Kidney tubule cell (primary cell): ENCODE measurements around the gene ST6GALNAC6.
A peak's percentile ranks its signal among the peaks of the same experiment; 100 is the strongest.
"Not testable (repeated sequence)": the region's sequence is repeated elsewhere in the genome, so short reads cannot be mapped to it uniquely, and the experiment has no call there.

ENCODE experiments used
- DNase-seq: peaks from one replicate; pipeline ENCODE4 v3.0.0-alpha.2; 2018; ENCODE audit warnings: low spot score

The ST6GALNAC6 gene

DNA sequence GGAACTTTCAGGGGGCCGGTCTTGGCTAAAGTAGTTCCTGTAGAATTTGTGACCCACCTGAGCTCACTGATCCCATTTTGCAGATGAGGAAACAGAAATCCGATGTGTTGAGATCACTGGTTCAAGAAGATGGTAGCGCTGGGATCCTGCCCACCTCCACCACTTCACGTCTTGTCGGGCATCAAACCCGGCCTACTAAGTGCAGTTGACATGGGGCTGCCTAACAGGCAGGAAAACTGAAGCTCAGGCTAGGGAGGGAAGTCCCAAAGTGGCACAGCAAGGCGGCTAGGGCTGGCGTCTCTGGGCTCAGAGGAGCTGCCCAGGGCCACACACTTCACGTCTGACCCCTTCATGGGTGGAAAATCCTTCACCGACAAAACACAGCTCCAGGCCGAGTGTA, 44.4 kb downstream of the ST6GALNAC6 start:
- DNase-seq = no peak

DNA sequence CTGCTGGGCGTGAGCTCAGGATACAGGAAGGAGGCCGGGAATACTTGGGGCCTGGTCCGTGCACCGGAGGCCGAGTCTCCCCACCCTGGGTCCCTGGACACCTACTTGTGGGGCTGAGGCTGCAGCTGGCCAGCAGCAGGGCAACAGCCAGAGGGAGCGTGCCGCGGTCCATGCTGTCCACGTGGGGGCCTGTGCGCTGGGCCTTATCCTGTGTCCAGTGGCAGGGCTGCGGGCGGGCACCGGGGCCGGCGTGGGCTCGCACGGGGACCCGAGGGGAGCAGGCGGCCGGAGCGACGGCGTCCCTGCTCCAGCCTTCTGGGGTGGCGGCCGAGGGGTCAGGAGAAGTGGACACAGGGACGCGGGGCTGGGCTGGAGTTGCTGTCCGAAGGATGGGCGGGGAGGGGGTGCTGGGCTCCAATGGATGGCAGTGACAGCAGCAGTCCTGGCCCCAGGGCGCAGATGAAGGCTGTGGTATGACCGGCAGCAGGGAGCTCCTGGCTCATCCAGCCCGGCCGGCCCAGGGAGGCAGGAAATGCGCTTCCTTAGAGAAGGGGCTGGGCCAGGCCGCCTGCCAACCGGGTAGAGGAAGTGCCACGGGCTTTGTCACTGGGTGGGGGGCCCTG, 45.1 kb downstream of the ST6GALNAC6 start, which contains the start of gene ENG:
Gene ENG (minus strand): TSS at position 475 of the 623 bp plus-strand sequence. CDS start 303 bp downstream, at position 172.
- DNase-seq = peak; percentile 44

GRCh38 chr9:127853312-127854183, 45.9 kb downstream of the ST6GALNAC6 start:
- DNase-seq = no peak

DNA sequence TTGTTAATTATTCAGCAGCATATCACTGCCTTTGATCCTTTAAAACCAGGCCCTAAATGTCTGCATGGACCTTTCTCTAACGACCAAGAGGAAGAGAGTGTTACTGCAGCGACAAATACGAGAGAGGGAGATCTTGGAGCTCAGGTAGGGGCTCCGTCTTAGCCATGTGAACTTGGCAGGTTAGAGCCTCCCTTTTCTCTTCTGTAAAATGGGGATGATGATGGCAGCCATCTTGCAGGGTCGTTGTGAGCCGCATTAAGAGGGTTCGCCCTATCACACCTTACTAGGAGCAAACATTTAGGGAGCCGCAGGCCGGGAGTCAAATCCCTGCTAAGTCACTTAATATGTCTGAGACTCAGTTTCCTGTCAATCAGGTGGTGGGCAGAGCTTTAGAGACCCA, 46.6 kb downstream of the ST6GALNAC6 start:
- DNase-seq = no peak

DNA sequence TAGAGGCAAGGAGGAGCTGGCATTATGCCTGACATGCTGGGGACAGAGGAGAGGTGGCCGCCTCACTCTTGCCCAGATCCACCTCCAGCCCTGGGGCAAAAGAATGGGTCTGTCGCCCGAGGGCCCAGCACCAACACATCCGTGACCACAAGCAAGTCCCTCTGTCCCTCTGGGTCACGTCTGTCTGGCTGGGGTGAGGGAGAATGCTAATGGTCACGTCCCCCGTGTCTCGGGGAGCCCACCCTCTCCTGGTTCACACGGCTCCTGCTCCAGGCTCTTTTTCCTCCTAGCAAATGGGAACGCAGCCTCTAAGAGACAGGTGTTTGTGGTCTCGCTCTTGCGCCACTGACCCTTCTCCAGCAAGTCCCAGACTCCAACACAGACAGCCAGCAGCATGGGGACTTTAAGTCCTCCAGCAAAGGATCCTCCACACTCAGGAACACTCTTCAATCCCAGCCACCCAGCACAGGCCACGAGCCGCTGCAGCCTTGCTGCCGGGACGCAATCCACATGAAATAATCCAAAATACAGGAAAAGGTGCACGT, 49.0 kb downstream of the ST6GALNAC6 start:
- DNase-seq = no peak

DNA sequence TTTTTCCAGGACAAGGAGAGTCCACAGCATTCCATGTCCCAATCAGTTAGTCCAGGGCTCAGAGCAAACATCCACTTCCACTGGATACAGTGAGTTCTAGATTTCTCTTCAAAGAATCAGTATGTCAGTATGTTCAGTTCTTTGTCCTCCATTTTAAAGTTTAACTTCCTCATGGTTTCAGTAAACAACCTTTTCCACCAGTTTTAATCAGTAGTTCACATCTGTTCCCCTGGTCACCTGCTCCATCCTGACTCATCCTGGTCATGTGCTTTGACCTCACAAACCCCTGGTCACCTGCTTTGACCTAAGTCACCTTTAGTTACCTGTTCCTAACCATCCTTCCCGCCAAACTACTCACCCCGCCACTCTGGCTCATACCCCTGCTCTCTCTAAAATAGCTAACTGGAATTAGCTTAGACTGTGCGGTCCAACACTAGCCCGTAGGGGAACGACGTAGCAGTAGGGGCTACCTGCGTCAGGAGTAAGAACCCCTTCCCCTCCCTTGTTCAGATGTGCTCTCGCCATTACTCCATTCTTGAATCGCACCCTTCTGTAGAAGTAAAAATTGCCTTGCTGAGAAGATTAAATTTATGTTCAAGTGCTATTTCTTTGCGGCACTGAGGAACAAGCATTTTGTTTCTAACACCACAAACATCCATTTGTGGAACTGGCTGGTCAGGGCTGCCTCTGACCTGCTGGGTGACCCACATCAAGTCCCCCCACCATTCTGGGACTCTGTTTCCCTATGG, 50.5 kb downstream of the ST6GALNAC6 start:
- DNase-seq = no peak

- no peak for DNase-seq
Observed at GRCh38 chr9:127847833-127848755, 51.3 kb downstream of the ST6GALNAC6 start.

DNA sequence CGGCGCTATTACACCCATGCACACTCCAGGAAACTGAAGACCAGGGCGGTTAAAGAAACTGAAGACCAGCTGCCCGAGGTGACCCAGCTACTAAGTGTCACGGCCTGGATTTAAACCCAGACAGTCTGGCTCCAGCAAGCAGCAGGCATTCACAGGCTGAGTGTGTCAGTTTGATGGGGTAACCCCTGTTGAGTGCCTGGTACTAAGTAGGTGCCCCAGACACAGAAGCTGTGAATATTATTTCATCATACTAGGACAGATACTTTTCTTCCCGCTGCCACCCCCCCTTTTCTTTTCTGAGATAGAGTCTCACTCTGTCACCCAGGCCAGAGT, 52.3 kb downstream of the ST6GALNAC6 start:
- DNase-seq = no peak

DNA sequence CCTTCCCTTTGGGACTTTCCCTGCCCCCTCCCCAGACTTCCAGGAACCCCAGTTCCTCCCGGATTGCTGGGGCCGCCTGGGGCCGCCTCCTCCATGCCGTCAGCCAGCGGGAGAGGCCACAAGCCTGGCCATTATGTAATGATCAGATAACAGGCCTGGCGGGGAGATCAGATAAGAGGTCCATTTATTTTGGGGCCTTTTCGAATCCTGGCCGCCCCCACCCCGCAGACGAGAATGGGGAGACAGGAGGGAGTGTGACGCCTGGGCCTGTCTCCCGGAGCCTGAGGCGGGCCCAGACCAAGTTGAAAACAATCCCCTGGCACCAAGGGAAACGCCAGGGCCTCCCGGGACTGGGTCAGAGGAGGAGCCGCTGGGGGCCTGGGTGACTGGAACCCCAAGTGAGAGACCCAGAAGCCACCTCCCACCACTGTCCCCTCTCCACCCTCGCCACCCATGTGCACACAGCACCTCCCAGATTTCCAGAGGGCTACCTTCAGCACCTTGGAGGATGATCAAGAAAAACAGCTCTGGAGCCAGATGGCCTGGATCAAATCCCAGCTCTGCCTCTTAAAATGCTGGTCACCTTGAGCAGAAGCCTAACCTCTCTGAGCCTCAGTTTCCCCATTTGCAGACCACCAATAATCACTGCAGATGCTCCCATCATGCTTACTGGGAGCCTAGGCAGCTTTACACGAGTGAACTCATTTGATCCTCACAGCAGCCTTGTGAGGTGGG, 52.8 kb downstream of the ST6GALNAC6 start:
- no peak for DNase-seq

DNA sequence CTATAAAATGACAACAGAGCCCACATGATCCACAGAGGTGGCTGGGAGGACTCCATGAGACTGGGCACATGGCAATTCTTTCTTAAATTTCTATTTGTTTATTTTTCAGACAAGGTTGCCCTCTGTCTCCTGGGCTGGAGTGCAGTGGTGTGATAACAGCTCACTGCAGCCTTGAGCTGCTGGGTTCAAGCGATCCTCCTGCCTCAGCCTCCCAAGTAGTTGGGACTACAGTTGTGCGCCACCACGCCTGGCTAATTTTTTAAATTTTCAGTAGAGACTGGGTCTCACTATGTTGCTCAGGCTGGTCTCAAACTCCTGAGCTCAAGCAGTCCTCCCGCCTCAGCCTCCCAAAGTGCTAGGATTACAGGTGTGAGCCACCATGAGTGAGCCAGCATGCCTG, 53.8 kb downstream of the ST6GALNAC6 start:
- not testable (repeated sequence) for DNase-seq

DNA sequence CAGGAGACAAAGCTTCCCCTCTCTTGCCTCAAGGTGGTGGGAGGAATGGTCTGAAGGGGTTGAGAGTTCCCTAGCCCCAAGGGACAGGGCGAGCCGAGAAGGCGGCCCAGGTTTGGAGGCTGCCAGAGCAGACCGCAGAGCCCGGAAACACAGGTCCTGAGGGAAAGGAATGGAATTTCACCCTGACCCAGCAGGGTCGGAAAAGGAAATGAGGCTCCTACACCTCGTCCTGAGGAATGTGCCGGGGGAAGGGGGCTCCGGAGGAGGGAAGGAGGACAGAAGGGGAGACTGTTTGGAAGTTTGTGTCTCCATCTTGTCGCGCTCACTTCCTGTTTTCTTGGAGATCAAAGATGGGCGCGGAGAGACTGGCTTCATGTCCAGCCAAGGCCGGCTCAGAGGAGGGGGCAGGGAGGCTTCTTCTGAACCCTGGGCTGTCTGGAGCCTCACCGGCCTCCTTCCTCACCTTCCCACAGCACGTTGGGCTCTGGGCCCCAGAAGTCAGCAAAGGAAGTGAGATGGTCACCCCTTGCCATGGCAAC, 54.5 kb downstream of the ST6GALNAC6 start:
- peak; percentile 47 for DNase-seq

DNA sequence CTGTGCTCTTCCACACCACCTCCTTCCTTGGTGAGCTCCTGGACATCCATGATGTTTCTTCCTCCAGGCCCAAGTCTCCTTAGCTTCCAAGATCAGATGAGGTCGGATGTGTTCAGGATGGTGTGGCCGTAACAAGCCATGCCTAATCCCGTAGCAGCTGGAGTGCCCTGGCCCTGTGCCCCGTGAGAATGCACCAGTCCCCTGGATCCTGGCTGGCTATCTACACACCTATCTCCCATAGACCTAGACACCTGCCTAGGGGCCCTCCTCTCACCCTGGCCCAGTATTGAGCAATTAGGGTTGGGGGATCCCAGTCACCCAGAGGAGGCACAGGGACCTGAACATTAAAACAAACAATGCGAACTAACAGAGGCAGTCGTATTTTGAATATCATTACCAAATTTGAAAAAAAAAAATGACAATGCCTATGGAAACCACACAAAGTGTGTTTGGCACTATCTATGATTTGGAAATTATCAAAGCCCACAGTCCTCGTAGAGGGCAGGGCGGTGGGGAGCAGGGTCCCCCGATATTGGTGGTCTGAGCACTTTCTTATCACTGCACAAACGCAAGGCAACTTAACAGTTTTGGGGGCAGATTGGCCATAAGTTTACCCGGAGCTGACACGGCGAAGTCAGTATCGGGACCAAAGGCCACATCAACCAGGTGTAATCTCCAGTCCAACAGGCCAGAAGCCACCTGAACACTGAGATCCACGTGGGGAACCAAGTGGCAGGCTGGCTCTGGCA, 58.1 kb downstream of the ST6GALNAC6 start:
- no peak for DNase-seq

- DNase-seq = peak; percentile 91
Observed at GRCh38 chr9:127838375-127839078, 60.9 kb downstream of the ST6GALNAC6 start.

DNA sequence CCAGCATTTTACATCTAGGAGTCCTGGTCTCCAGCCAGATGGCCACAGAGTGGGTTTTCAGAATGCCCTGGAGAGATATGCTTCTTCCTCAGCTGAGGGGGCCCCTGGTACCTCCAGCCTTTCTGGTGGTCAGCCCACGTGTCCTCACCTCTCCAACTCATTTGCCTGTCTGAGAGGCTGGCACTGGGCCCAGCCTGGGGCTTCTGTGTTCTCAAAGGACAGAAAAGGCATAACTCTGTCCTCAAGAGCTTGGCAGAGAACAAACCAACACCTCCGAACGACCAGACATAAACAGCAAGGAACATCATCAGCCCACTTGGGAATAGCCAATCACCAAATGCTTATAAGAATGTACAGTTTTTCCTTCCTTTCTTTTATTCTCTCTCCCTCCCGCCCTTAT, 62.1 kb downstream of the ST6GALNAC6 start:
- DNase-seq = no peak

- not testable (repeated sequence) for DNase-seq
Observed at GRCh38 chr9:127836561-127836960, 62.8 kb downstream of the ST6GALNAC6 start.

DNA sequence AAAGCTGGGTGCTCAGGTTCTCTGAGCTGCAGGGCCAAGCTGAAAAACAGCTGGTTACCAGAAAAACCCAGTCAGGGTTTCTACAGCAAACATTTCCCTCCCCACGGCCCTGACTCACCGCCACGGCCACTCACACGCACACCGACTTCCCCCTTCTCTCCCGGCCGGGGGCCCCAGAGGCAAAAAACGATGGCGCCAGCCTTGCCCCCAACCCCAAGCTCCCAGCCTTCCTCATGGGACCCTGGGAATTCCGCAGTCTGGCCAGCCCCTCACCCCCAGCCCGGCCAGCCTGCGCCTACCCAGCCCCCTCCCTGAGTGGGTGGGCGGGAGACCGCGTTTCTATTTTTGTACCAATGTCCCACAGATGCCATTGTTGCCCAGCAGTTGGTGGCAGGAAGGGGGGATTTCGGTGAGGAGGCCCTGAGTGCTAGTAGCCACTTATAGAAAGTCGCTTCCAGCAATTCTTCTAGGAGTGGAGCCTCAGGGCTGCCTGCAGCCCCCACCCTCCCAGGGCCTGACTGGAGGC, 63.3 kb downstream of the ST6GALNAC6 start:
- peak; percentile 21 for DNase-seq
